ENCODE results near the gene TRIM68.

Gene TRIM68, protein sequence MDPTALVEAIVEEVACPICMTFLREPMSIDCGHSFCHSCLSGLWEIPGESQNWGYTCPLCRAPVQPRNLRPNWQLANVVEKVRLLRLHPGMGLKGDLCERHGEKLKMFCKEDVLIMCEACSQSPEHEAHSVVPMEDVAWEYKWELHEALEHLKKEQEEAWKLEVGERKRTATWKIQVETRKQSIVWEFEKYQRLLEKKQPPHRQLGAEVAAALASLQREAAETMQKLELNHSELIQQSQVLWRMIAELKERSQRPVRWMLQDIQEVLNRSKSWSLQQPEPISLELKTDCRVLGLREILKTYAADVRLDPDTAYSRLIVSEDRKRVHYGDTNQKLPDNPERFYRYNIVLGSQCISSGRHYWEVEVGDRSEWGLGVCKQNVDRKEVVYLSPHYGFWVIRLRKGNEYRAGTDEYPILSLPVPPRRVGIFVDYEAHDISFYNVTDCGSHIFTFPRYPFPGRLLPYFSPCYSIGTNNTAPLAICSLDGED

GRCh38 chr11:4607781-4608666 is at the start of gene TRIM68:
TSS of gene TRIM68 (minus strand) at chr11:4608231. CDS start at chr11:4605504, 2,727 bp downstream.
- FAIRE-seq: peak; percentile 96

DNA sequence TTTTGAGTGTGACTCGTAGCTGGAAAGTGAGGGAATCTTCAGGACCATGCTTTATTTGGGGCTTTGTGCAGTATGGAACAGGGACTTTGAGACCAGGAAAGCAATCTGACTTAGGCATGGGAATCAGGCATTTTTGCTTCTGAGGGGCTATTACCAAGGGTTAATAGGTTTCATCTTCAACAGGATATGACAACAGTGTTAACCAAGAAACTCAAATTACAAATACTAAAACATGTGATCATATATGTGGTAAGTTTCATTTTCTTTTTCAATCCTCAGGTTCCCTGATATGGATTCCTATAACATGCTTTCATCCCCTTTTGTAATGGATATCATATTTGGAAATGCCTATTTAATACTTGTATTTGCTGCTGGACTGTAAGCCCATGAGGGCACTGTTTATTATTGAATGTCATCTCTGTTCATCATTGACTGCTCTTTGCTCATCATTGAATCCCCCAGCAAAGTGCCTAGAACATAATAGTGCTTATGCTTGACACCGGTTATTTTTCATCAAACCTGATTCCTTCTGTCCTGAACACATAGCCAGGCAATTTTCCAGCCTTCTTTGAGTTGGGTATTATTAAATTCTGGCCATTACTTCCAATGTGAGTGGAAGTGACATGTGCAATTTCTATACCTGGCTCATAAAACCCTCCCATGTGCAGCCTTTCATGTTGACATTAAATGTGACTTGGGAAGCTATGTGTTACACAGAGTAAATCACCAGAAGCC is 46.8 kb upstream of the TRIM68 start:
- no peak for FAIRE-seq

DNA sequence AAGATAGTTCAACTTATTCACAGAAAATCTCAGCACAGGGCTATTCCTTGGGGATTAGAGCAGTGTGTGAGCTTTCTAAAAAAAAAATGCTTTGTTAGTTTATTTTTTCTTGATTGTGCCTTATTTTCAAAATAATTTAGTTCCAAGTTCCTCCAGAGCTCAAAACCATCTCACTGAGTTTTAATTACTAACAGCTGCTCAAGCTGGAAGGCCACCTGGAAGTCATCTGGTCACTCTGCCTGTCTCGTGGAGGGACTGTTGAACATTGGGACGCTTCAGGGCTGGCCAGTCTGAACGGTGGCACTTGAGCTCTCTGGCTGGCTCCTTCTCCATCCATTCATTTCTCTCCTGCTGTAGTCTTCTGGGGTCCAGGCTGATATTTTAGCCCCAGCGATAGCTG is 39.7 kb upstream of the TRIM68 start:
- no peak for FAIRE-seq

- FAIRE-seq: no peak
These were observed 37.9 kb upstream of the TRIM68 start for GRCh38 chr11:4645974-4646373.

GRCh38 chr11:4644233-4644632 is 36.2 kb upstream of the TRIM68 start:
- no peak for FAIRE-seq

DNA sequence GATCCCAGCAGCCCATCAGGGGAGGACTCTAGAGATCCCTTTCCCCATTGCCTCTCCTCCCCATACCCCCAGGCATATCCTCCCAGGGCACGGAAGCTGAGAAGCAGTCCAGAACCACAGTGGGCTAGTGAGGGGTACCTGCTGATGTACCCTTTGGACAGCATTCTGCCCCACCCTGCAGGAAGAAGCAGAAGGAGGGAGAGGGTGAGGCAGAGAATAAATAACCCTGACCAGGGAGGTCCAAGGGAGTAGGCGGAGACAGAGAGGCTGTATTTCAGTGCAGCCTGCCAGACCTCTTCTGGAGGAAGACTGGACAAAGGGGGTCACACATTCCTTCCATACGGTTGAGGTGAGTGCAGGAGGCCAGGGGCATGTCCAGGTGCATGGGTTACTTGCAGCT is 35.7 kb upstream of the TRIM68 start, which contains the start of gene OR51E1:
Gene OR51E1 (plus strand): TSS at position 301 of the 400 bp plus-strand sequence. CDS start 8,545 bp downstream, outside the sequence.
- no peak for FAIRE-seq

GRCh38 chr11:4643076-4643475 is 35.0 kb upstream of the TRIM68 start:
- FAIRE-seq: no peak

GRCh38 chr11:4642043-4642442 is 34.0 kb upstream of the TRIM68 start:
- no peak for FAIRE-seq

DNA sequence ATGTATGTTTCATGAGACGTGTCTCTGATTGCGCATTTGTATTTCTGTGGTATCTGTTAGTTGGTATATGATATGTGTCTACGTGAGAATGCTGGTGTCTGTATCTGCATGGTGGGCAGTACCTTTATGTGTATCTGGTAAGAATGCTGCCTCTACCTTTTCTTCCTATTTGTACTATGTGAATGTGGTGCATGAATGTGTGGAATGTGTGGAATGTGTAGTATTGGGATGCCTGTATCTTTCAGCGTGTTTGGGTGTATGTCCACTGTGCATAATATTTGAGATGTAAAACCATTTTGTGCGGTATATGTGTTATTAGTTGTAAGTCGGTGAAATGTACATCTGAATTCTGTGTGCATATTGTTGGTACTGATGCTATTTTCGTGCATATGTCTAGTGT is 33.5 kb upstream of the TRIM68 start:
- FAIRE-seq: no peak

DNA sequence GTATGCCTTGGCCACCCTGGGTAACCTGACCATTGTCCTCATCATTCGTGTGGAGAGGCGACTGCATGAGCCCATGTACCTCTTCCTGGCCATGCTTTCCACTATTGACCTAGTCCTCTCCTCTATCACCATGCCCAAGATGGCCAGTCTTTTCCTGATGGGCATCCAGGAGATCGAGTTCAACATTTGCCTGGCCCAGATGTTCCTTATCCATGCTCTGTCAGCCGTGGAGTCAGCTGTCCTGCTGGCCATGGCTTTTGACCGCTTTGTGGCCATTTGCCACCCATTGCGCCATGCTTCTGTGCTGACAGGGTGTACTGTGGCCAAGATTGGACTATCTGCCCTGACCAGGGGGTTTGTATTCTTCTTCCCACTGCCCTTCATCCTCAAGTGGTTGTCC is 31.9 kb upstream of the TRIM68 start:
- FAIRE-seq: no peak

DNA sequence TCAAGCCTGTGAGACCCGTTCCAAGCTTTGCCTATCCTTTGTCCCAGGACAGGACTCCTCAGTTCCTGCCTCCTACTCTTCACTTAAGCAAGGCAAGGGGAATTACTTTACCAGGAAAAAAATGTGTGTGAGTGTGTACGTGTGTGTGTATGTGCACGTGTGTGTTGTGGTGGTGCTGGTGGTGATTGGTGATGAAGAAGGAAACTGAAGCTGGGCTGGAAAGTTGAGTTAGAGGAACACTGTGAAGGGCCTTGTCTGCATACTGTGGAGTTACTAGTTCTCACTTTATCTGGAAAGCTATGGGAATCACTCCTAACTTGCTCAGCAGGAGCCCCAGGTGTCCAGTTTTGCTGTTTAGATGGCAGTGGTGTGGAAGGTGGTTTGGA is 29.6 kb upstream of the TRIM68 start:
- no peak for FAIRE-seq

DNA sequence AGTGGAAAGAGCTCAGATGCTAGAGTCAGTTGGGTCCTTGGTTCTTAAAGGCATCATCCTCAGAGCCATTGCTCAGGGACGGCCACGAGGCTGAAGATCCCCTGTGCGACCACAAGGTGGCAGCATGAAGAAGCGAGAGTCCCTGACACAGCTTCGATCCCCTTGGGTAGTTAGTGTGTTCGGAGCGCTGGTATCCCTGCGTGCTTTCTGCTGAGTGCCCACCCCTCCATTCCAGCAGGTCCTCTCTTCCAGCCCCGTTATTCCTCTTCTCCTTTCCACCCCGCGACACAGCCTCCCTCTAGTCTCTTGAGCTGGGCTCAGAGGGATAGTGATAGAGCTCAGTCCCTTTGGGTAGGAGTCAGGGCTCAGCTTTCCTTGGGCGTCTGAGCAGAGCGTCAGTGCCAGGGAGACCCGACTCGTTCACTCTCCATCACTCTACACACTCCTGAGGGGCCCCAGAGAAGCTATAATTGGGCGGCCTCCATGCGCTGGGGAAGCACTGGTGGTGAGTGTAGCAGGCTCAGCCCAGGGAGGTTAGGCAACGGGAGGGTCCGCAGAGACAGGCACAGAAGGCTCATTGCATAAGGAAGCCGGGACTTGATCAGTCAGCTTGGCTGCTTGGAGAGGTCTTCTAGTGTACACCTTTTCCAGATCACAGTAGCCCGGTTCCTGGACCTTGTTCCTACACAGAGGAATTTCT is 29.1 kb upstream of the TRIM68 start, which contains the start of gene OR51D1:
Gene OR51D1 (plus strand): TSS at position 516 of the 700 bp plus-strand sequence. CDS start 2,314 bp downstream, outside the sequence.
- no peak for FAIRE-seq

DNA sequence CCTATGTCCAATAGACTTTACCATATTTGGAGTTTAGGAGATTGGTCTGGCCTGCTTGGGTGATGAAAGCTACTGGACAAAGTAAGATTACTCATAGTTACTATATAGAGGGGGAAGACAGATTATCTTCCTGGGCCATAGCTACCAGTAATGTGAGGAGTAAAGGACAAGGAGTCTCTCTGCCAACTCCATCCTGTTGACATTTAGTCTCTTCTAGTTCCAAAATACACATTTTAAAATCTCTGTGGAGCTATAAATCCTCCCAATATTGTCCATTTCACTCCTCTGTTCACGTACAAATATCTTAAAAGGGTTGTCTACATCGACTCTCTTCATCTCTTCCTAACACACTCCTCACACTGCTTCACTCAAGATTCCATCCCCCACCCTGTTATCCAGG is 28.1 kb upstream of the TRIM68 start:
- no peak for FAIRE-seq

DNA sequence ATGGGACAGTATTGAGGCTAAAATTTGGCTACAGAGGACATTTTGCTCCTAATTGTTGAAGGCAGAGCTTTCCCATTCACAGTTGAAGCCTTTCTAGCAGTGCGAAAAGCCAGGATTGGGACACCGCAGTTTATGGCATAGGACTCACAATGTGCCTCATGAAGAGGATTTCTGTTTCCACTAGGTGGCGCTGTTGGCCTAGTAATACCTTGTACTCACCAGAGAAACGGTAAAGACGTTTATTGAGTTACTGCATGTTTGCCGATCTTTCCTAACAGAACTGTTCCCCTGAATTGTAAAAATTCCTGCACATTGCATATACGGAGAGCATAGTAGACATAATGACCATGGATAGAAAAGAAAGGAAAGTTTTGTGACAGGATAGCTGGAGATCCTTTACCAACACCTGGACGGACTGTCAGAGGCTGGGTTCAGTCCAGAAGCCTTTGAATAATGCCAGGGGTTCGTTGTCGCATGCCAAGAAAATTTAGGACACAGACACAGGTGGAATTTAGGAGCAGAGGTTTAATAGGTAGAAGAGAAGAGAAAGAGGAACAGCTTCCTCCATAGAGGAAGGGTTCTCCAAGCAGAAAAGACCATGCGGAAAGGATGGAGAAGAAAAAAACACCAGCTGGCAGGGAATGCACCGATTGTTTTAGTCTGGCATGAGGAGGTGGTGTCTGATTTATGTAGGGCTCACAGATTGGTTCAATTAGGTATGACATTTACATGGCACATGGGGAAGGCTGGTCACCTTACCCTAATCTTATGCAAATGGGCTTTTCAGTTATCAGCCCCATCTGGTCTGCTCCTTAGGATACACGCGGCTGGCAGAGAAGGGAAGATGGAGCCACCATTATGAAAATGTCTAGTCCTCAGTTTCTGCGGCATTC is 18.4 kb upstream of the TRIM68 start:
- FAIRE-seq: peak; percentile 37

DNA sequence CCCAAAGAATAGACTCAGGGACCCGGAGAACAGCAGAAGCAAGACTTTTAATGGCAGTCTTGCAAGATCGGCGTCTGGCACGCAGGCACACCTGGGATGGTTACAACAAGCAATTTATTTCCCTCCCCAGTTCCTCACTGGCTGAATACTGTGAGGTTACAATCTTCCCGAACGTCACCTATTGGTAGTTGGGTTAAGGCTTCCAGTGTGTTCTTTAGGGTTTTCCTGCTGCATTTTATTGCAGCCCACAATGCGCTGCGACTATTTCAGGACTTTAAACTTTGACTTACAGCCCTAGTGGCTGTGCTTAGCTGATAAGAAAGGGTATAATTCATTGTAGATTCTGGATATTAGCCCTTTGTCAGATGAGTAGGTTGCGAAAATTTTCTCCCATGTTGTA is 11.5 kb upstream of the TRIM68 start:
- FAIRE-seq: no peak

DNA sequence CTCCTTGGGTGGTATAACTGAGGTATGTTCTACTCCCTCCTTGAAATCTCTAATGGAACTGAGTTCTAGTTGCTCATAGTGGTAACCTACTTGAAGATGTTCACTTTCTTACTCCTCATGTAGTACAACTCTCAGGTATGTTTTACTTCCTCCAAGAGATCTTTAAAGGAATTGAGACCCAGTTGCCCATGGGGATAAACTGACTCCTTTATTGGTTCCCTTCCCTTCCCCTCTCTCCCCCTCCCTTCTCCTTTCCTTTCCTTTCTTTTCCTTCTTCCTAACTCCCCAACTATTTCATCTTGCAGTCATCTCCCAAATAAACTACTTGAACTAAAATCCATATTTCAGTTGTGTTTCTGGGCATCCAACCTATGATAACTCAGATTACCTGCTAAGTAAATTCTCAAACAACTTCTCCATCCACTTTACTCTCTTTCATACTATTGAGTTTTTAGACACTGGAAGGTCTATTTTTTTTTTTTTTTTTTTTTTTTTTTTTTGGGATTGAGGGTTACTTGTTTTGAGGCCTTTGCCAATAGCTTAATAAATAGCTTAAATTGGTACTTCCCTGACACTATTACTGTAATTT is 7.9 kb upstream of the TRIM68 start:
- no peak for FAIRE-seq

DNA sequence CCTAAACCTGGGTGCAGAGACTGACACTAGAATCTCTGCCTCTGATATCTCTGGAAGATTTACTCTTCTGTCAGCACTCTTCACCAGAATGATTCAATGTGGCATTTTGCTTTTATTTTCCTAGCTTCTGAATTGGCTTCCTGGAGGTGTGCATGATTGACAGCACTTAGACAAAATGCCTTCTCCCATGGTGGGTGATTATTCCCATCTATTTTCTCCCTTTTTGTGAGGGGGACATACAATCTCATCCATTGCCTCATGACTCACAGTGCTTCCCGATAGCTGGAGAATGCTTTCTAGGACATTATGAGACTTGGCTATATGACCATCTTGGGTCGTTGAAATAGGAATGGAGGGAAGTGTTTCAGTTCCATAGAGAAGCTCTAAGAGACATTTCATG is 4.0 kb upstream of the TRIM68 start:
- FAIRE-seq: no peak

- no peak for FAIRE-seq
These were observed 2.4 kb upstream of the TRIM68 start for GRCh38 chr11:4610258-4610935.

DNA sequence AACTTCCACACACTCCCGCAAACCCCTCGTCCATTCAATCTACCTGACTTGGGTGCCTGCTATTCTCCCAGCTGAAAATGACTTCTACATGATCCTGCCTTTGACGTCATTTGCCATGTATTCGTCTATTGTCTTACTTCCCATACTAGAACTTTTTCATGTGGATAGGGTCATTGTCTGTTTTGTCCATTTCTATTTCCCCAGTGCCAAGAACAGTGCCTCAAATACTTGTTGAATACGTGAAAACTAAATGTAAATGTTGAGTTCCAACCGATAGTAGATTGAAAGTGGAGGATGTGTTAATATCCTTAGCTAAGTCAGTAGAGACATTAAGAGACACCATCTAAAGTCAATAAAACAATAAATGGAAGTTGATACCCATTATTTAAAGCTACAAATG is 935 bp downstream of the TRIM68 start:
- FAIRE-seq: no peak

Measured in TTC549 (cell line).